Sigmoid colon (tissue), 4 donors: Measurements from ENCODE around the gene PSMC3.

Experiments used
- EP300 ChIP-seq, 4 donors: sonication (generic); formaldehyde crosslinking; IDR thresholded peaks; one replicate each; pipeline ENCODE4 v1.6.1; 2017; ENCODE audit warnings: antibody characterized with exemption in 4 of 4
- TF ChIP-seq, protein P1 (sequence below), 4 experiments: fragments of 450-650 bp in 3 of 4; fragments of 200-600 bp in 1 of 4; IDR thresholded peaks; one replicate each; pipeline ENCODE4 v1.5.1; 2016 to 2019; ENCODE audit warnings: antibody characterized with exemption in 4 of 4, mild to moderate bottlenecking in 3 of 4, moderate library complexity in 2 of 4

DNA sequence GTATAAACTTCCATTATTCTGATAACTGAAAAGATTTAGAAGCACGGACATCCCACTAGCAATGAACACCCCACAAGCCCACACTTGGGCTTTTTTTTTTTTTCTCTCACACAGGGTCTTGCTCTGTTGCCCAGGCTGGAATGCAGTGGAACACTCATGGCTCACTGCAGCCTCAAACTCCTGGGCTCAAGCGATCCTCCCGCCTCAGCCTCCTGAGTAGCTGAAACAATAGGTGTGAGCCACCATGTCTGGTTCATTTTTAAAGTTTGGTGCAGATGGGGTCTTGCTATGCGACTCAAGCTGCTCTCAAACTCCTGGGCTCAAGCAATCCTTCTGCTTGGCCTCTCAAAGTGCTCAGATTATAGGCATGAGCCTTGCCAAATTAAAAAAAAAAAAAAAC, 19.6 kb upstream of the PSMC3 start:
- TF ChIP-seq, protein P1, sequence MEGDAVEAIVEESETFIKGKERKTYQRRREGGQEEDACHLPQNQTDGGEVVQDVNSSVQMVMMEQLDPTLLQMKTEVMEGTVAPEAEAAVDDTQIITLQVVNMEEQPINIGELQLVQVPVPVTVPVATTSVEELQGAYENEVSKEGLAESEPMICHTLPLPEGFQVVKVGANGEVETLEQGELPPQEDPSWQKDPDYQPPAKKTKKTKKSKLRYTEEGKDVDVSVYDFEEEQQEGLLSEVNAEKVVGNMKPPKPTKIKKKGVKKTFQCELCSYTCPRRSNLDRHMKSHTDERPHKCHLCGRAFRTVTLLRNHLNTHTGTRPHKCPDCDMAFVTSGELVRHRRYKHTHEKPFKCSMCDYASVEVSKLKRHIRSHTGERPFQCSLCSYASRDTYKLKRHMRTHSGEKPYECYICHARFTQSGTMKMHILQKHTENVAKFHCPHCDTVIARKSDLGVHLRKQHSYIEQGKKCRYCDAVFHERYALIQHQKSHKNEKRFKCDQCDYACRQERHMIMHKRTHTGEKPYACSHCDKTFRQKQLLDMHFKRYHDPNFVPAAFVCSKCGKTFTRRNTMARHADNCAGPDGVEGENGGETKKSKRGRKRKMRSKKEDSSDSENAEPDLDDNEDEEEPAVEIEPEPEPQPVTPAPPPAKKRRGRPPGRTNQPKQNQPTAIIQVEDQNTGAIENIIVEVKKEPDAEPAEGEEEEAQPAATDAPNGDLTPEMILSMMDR (IDR thresholded peaks at IDR 0.05), result no peak
- no peak for TF ChIP-seq EP300 (IDR thresholded peaks at IDR 0.05)
